ENCODE results near the gene FANCG. TPM values are rescaled to one million over a fixed set of nuclear protein-coding genes. Genes with fewer than 3 reads are reported as not detected.

Gene FANCG
- total RNA-seq, 4 donors from 2014 or later: 1.8 to 15.7 (median 3.4) TPM

DNA sequence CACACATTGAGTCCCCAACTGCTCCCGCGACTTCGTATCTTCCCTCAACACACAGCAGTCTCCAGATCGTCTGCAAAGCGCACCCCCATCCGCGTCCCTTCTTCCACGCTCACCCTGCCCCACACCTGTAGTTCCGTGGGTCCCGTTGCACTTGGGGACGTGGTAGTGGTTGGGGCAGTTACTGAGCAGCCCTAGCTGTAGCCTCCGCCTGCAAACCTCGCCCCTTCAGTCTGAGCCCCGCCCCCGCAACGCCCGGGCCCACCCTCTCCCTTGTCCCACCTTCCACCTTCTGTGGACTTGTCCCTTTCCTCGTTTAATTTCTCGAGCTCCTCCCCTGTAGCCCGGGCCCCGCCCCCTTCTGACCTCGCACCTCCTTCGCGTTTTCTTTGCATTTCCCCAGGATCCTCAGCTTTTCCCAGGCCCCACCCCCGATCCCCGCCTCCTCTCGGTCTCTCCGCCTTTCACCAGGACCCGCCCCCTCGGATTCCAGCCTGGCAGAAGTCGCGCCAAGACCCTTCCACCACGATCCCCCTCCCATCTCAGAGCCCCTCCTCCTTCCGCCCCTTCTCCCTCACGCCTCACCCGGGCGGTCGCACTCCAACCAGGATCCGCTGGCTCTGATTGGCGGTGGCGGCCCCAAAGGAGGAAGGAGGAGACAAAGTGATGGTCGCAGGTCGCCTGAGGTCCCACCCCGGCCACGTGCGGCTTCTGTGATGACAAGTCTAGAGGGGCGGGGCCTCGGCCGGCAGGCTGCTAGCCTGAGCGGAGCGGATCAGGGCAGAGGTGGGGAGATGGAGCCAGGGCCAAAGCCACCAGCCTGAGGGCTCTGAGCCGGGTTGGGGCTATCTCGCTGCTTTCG lies 36.2 kb upstream of the FANCG start, which contains the start of gene ATOSB:
TSS of gene ATOSB (minus strand) at position 183 of the 859 bp plus-strand sequence. CDS start 7,588 bp downstream, outside the sequence.
- H3K4me3 ChIP-seq: peak within 1 kb of the TSS; percentile 58 to 73 (median 68)
- peak within 1 kb of the TSS; percentile 83 to 92 (median 84) for H3K27ac ChIP-seq
- intact Hi-C loops (cut with DNase I; ENCODE audit: low total_unique reads) (loop anchor here (1.0 to 10.0 kb wide), 8 partner anchors 46 to 699 kb away; partner anchors contain the start of genes DNAI1, FAM219A, HINT2 and SPAG8), in situ Hi-C loops (cut with MboI; ENCODE audit: low sequenced_read_pairs in 4 of 4) (loop anchor here (5.0 to 25.0 kb wide), 6 partner anchors 46 to 446 kb away; partner anchors contain the start of gene UNC13B (in 1 of the 4))
- H3K36me3 ChIP-seq: no peaks in the 10 kb centered on the region
- ATAC-seq: peak; percentile 61 to 64
- TF ChIP-seq, protein P1, sequence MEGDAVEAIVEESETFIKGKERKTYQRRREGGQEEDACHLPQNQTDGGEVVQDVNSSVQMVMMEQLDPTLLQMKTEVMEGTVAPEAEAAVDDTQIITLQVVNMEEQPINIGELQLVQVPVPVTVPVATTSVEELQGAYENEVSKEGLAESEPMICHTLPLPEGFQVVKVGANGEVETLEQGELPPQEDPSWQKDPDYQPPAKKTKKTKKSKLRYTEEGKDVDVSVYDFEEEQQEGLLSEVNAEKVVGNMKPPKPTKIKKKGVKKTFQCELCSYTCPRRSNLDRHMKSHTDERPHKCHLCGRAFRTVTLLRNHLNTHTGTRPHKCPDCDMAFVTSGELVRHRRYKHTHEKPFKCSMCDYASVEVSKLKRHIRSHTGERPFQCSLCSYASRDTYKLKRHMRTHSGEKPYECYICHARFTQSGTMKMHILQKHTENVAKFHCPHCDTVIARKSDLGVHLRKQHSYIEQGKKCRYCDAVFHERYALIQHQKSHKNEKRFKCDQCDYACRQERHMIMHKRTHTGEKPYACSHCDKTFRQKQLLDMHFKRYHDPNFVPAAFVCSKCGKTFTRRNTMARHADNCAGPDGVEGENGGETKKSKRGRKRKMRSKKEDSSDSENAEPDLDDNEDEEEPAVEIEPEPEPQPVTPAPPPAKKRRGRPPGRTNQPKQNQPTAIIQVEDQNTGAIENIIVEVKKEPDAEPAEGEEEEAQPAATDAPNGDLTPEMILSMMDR (IDR thresholded peaks at IDR 0.05 in 4 of 5, conservative IDR thresholded peaks at IDR 0.05 in 1 of 5): no peak
- TF ChIP-seq POLR2A (IDR thresholded peaks at IDR 0.05): peak; percentile 41 to 48
- no peaks in the 10 kb centered on the region for H3K9me3 ChIP-seq
- DNase-seq: peak; percentile 90 to 94
- peaks cover 23 to 26% of the 10 kb centered on the region in 2 donors for H3K4me1 ChIP-seq
- no peaks in the 10 kb centered on the region for H3K27me3 ChIP-seq

DNA sequence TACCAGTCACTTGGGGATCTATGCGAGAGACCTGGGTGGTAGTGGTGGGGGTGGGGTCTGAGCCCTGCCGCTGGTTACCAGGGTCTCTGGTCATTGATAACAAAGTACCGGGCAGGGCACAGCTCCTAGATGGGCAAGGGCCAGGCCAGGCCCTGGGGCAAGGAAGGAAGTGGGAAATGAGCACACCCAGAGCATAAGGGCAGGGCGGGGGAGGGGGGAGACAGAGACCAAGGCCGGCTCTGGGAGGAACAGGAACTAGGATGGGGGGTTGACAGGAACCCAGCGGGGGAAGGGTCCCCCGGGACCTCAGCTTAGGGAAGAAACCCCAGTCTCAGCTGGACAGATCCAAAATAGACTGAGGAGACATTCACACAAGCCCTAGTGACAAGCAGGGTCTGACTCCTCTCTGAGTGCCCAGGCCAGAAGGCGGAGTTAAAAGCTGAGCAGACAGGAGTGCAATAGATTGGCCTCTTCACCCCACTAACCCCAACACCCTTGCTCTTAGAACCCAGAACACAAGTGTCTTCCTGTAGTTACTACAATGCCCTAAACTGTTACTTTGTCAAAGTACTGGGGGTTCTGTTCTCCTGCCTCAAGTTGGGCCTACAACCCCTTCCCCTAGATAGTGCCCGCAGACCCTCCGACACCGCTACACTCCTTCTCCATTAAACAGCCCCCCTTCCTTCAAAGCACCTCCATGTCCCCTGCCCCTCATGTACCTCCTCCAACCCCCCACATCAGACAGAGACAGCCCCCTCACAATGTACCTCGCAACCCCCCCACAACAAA lies 35.3 kb upstream of the FANCG start:
- Histone ChIP-seq H3K4me3 (peak overlapping the region; percentile 58 to 73 (median 68)), H3K36me3 (no peaks in the 10 kb centered on the region)
- in situ Hi-C loops (cut with MboI; ENCODE audit: low sequenced_read_pairs in 4 of 4): loop anchor here (5.0 to 25.0 kb wide), 6 partner anchors 47 to 447 kb away; partner anchors contain the start of gene UNC13B (in 1 of the 4)

DNA sequence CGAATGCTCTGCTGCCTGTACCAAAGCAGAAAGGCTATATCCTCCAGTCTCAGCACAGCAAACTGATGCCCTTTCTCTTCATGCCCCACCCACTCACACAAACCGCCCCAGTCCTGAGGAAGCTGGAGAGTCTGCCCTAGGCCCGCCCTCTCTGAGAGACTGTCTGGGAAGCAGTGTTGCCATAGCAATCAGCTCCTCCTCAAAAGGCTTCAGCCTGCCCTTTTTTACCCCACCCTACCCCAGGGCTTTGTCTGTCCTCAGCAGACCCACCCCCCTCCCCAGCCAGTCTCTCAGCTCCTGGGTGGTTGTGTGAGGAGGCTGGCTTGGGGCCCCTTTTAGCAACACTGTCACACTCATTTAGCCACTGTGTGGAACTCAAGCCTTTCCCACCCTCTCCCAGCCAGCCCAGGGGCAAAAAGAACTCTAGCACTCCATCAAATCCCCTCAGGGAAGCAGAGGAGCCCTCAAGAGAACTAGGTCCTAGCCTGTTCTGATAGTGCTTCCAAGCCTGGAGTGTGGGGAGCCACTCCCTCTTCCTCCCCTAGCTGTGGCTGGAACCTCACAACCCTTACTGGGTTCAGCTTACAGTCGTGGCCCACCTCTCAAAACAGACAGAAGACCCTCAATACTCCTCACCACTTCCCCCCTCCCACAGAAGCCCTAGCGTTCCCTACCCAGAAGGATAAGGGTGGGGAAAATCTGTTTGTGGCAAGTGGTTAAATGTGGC lies 34.5 kb upstream of the FANCG start:
- H3K4me1 ChIP-seq: peaks cover 30 to 38% of the 10 kb centered on the region in 2 donors
- H3K4me3 ChIP-seq: peak overlapping the region; percentile 58 to 73 (median 68)
- intact Hi-C loops (cut with DNase I; ENCODE audit: low total_unique reads): loop anchor here (10.0 kb wide), 3 partner anchors 251 to 701 kb away; partner anchors contain the start of genes DNAI1, FAM219A, HINT2 and SPAG8
- H3K36me3 ChIP-seq: no peaks in the 10 kb centered on the region
- ATAC-seq (no peak), DNase-seq (peak; percentile 57 to 69)
- no peaks in the 10 kb centered on the region for H3K9me3 ChIP-seq
- H3K27ac ChIP-seq: peak overlapping the region; percentile 83 to 92 (median 84)
- no peak for TF ChIP-seq POLR2A (IDR thresholded peaks at IDR 0.05)
- TF ChIP-seq, protein P1 (IDR thresholded peaks at IDR 0.05 in 4 of 5, conservative IDR thresholded peaks at IDR 0.05 in 1 of 5): no peak
- in situ Hi-C loops (cut with MboI; ENCODE audit: low sequenced_read_pairs in 4 of 4): loop anchor here in 2 of 4 donors (10.0 to 25.0 kb wide), 2 partner anchors 441 to 448 kb away; a partner anchor contains a TSS
- no peaks in the 10 kb centered on the region for H3K27me3 ChIP-seq

More for the DNA sequence above, 35.3 kb upstream of the FANCG start:
- TF ChIP-seq, protein P1 (IDR thresholded peaks at IDR 0.05 in 4 of 5, conservative IDR thresholded peaks at IDR 0.05 in 1 of 5): no peak
- TF ChIP-seq POLR2A (IDR thresholded peaks at IDR 0.05): no peak
- peak in 1 of 2 donors; percentile 48 for DNase-seq
- H3K27me3 ChIP-seq: no peaks in the 10 kb centered on the region
- H3K27ac ChIP-seq: peak overlapping the region; percentile 83 to 92 (median 84)
- ATAC-seq: no peak
- peaks cover 30 to 34% of the 10 kb centered on the region in 2 donors for H3K4me1 ChIP-seq
- intact Hi-C loops (cut with DNase I; ENCODE audit: low total_unique reads): loop anchor here (5.0 to 10.0 kb wide), 4 partner anchors 250 to 700 kb away; partner anchors contain the start of genes DNAI1, FAM219A, HINT2 and SPAG8
- H3K9me3 ChIP-seq: no peaks in the 10 kb centered on the region
